ENCODE results near the gene OGFOD3.

The OGFOD3 gene

DNA sequence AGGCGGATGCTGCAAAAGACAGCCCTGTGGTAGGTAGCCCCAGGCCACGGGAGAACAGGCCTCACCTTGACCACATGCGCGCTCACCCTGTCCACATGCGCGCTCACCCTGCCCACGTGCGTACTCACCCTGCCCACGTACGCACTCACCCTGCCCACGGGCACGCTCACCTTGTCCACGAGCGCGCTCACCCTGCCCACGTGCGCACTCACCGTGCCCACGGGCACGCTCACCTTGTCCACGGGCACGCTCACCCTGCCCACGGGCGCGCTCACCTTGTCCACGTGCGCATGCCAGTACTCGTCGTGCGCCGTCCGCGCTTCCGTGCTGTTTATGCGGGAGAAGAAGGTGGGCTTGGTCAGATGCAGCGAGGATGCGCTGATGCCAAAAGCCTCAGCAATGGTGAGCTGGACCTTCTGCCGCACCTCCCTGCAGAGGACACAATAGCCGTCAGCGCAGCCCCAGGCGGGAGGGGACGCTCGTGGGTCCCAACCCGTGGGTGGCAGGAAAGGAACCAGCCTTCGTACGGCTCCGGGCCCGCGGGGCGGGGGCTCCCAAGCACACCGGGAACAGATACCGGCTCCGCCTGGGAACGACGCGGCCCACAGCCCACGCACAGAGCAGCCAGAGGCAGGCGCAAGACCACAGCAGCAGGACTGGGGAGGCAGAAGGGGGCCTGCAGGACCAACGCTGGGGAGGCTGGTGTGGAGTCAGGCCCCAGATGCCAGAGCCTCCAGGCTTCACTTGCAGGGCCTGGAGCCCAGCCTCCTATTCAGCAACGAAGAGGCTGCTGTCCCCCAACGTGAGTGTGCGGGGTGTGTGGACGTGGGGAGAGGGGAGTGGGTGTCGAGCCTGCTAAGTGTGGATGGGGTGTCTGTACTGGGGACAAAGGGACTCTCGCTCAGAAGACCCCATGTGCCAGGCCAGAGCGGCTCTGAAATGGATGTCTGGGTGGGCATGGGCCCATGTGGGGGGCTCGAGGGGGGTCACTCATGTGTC is 14.4 kb downstream of the OGFOD3 start:
- no peak for DNase-seq

DNA sequence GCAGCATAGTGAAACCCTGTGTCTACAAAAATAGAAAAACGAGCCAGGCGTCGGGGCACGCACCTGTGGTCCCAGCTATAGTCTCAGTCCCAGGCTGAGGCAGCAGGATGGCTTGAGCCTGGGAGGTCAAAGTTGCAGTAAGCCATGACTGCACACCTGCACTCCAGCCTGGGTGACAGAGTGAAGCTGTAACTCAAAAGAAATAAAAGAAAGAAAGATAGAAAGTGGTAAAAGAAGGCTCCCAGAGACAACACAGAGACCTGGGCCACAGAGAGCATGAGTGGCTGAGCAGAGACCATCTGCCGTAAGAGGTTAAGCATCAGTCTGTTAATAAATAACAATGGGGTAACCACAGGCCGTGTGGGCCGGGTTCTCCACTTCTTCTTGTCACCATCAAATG is 15.5 kb downstream of the OGFOD3 start:
- no peak for DNase-seq

DNA sequence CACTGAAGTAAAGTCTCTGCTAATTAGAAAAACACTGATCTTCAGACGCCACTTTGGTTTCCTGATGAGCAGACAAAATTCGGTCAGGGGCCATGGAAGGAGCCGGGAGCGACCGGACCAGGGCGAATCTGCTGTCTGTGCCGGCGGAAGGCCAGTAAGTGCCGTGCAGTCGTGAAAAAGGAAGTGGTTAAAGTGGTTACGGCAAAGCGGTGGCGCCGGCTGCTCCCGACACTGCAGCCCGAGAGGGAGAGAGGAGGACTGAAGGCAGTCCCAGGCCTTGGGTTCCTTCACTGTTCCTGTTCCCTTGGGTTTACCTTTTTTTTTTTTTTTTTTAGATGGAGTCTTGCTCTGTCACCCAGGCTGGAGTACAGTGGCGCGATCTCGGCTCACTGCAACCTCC is 17.6 kb downstream of the OGFOD3 start:
- peak; percentile 67 for DNase-seq

DNA sequence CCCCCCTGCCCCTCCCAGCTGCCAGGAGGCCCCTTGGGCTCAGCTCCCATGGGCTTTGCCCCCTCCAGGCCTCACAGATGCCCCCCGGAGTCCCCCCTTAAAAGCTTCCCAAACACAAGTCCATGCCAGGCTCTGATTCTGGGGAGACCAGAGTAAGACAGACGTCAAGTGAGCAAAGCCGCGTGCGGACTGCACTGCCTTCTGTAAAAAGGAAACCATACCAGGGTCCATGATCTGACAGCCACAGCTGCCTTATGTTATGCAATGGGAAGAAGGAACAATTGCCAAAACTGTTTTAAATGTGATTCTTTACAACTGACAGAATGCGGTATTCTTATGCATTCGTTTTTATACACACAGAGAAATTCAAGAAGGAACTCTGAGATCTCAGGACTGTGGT is 18.2 kb downstream of the OGFOD3 start:
- no peak for DNase-seq

DNA sequence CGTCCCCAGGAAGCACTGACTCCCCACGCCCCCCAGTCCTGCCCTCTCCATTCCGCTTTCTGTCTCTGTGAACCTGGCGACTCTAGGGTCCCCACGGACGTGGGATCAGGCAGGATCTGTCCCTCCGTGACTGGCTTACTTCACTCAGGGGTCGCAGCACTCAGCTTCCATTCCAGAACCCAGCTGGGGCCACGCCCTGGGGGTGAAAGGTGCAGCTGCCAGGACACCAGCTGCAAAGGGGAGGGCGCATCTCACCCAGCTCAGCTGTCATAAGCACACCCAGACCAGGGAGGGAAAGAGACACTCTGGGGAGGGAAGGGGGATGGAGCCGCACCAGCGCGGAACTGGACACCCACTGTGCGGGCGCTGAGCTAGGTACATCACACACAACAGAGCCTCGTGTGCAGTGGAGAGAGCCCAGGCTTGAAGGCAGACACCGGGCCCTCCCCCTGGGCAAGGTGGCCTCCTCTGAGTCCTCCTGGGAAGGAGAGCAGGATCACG is 18.7 kb downstream of the OGFOD3 start:
- no peak for DNase-seq

DNA sequence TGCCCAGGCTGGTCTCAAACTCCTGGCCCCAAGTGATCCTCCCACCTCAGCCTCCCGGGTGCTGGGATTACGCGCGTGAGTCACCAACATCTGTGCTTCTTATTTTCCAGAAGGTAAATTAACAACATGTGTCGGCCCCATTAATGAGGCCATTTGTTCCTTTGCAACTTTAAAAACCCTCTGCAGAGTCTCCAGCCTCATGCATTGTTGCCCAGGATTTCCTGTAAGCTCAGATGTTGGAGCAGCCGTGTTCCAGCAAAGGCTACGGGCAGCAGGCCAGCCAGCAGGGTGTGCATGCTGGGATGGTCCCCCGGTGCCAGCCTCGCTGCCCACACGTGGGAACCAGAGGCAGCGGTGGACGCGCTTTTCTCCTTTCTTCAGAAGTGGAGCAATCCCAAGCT is 19.3 kb downstream of the OGFOD3 start:
- no peak for DNase-seq

DNA sequence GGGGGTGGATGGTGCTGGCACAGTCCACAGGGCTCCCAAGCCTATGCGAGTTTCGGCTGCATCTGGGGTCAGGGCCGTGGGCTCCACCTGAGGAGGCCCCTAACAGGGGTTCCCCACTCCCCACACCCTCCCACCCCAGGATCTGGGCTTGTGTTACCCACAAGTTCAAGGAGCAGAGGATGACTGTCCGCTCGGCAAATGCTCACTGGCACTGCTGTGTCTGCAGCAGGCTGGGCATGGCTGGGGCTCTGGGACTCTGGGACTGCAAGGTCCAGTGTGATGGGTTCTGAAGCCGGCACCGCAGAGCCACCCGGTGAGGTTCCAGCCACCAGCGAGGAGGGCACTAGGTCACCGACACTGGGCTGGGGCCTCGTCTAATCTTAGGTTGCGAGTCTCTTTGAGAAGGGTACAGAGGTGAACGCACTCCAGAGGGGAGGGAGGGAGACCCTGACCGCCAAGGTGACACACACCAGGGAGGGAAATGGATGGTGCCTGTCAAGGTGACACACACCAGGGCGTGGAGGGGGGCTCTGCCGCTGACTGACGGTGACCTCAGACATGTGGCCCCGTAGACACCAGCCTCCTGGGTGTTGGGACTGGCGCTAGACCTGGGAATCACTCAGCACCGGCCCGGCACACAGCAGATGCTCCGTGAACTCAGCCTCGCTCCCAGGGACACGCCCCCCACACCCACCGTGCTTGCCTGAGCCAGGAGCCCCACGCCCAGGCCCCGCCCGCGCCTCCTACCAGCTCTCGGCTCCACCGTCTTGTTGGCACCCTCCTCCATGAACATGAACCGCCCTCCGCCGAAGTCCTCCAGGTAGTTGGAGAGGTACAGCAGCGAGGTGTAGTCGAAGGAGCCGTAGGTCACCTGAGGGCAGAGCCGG is 20.7 kb downstream of the OGFOD3 start:
- no peak for DNase-seq

DNA sequence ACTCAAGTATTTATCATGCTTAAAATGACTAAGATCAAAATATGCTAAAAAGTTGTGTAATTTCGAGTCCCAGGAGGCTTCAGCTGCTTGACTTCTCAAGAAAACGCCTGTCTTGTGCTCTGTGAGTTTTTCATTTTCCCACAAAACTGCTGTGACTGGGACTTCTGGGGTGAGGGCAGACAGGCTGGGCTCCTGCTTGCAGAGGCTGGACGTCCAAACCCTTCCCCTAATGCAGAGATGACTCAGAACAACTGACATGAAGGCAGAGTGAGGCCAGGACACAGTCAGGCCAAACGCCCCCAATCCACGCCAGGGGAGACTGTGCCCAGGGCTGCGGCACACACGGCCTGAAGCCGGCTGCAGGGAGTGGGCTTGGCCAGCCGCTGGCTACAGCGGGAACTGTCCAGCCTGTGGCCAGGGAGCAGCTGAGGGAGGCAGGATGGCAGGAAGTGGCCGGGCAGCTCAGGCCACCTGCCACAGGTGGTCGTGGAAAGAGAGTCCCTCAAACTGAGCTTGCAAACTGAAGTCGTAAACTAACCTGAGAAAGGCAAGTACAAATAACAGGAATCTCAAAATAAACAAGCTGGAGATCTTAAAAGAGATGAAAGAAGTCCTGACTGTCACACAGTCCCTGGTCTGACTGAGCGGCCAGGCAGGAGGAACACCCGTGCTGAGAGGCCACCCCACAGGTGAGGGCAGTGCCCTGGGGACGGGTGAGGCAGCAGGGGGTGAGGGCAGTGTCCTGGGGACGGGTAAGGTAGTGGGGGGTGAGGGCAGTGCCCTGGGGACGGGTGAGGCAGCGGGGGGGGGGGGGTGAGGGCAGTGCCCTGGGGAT is 21.6 kb downstream of the OGFOD3 start:
- no peak for DNase-seq

DNA sequence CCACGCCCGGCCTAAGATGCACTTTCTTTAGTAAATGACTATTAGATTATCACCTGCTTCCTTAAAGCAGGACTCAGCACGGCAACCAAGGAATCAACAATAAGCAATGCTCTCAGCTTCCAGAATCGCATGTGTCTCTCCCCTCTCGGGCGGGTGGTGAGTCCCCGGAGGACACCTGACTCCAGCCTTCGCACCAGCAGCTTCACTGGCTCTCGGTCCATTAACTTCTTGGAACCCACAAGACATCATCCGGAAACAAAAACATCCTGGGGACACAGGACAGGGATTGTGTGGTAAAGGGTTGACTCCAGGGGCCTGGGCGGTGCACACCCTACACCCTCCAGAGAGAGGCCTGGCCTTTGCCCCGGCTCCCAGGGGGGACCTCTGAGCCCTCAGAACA is 24.1 kb downstream of the OGFOD3 start:
- DNase-seq, result no peak

DNA sequence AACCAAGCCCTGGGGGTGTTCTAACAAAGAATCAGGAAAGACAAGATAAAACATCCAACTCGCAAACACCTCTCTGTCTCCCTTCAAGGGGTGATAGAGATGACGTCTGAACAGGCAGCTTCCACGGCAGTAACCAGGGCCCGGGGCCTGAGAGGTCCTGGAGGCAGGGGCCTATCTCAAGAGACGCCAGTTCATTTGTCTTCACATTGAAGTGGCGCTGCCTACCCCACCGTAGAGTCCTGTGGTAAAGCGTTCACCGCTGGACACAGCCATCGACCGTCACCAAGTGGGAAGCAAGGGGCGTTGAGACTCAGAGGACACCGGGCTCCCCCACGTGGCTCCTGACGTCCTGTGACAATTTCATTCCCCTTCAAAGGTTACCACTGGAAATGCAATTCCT is 25.4 kb downstream of the OGFOD3 start:
- DNase-seq, result no peak

DNA sequence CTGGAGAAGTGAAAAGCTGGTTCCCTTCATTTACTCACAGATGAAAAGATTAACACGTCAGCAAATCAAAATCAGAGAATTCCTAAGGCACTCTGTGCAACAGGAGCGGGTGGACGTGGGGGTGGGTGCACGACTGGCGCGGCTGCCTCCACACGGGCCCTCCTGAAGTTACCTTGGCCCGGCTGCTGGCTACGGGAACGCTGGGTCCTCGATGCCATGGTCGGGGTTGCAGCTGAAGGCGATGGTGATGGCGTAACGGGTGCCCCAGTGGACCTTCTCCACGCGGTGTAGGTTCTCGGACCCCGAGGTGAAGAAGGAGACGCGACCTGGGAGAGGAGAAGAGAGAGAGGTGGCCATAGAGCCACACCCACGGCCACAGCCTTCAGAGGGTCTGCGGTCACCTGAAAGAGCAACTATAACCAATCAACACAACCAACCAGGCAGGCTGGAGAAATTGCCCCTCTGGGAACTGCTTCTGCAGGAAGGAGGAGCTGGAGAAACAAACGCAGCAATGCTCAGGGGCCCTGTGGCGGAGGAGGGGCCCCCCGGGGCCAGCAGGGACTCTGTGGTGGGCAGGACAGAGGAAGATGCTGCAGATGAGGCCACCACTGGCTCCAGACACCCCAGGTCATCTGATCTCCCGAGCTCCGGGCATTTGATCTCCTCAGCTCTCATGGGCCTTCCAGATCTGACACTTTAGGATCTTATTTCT is 26.0 kb downstream of the OGFOD3 start:
- DNase-seq, result no peak

DNA sequence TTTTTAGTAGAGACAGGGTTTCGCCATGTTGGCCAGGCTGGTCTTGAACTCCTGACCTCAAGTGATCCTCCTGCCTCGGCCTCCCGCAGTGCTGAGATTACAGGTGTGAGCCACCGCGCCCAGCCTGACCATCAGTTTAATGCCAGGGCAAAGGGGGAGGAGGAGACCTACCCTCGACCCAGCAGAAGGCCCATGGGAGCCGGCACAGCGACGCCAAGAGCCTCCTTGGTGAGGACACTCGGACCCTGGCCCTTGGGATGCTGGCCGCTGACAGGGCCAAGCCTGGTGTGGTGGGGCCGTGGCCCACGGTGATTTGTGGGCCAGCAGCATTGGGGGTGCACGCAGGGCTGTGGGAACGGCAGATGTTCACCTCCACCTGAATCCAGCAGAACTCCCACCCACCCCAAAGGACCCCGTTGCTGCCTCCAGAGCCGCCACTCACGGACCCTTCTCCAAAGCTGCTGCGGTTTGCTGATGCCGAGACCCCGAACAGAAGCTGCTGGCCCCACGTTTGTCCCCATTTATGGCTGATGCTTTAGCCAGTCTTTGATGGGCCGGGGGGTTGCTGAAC is 26.8 kb downstream of the OGFOD3 start:
- DNase-seq, result no peak

DNA sequence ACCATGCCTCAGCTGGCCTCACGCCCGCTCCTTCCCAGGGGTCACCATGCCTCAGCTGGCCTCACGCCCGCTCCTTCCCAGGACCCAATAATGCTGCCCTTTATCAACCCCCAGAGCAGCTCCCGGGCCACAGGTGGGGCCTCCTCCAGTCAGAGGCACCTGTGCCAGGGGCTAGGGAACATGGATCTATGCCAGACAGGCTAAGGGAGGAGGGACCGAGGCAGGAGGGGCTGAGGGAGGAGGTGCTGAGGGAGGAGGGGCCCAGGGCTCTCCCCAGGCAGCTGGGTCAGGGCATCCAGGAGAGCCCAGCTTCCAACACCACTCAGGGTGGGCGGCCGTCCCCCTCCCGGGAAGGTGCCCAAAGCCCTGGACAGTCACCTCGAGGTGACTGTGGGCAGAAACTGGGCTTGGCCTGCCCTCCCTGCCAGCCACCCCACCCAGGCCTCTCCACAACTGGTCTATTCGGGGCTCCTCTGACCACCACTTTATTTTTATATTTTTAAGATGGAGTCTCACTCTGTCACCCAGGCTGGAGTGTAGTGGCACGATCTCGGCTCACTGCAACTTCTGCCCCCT is 27.4 kb downstream of the OGFOD3 start:
- DNase-seq, result no peak

DNA sequence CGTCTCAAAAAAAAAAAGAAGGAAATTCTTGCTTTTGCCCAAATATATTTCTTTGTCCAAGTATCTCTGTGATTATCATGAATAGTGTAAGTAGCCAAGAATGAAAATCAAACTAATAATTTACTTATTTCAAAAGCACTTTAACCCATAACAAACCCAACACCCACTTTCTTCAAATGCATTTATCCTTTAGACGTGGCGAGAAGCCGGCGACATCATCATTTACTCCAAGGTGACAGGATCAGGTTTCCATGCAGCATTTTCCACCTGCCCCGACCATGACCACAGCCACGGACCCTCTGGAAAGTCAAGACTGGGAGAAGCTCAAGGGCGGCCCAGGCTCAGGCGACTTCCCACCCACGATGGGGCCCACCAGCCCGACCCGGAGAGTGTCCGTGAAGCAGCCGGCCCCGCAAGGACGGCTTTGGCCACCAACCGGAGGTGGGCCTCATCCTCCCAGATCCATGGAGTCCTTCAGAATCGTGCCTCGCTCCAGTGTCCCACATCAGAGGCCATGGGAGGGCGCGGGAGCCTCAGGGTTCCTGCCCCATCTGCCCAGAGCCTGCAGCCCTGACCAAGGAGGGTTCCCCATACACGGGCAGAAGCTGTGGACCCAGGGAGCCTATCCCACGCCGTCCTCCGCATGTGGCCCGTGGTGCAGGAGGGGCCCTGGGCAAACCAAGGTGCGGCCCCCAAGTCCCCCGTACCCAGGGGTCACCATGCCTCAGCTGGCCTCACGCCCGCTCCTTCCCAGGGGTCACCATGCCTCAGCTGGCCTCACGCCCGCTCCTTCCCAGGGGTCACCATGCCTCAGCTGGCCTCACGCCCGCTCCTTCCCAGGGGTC is 28.1 kb downstream of the OGFOD3 start:
- DNase-seq, result no peak

DNA sequence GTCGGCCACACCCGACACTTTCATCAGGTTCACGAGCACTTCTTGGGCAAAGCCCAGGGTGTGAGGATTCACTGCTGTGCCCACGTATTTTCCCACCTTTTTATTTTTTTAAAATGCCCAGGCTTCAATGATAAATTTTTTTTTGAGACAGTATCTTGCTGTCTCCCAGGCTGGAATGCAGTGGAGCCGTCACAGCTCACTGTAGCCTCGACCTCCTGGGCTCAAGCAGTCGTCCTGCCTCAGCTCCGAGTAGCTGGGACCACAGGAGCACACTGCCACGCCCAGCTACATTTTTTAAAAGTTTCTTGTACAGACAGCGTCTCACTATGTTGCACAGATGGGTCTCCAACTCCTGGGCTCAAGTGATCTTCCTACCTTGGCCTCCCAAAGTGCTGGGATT is 29.0 kb downstream of the OGFOD3 start:
- DNase-seq, result no peak

DNA sequence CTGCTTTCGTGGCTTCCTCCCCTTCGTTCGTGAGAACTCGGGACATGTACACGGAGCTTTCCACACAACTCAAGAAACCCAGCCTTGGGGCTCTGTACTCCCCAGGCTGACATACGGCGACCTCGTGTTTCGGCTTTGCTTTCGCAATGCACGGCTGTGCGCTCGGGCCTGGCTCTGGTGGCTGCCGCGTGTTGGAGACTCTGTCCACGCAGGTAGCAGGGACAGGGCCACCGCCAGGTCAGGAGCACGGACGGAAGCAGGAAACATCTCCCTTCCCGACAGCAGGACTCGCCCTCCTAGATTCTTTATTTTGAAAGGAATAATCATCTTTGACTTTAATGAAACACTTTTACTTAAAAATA is 29.5 kb downstream of the OGFOD3 start:
- no peak for DNase-seq

DNA sequence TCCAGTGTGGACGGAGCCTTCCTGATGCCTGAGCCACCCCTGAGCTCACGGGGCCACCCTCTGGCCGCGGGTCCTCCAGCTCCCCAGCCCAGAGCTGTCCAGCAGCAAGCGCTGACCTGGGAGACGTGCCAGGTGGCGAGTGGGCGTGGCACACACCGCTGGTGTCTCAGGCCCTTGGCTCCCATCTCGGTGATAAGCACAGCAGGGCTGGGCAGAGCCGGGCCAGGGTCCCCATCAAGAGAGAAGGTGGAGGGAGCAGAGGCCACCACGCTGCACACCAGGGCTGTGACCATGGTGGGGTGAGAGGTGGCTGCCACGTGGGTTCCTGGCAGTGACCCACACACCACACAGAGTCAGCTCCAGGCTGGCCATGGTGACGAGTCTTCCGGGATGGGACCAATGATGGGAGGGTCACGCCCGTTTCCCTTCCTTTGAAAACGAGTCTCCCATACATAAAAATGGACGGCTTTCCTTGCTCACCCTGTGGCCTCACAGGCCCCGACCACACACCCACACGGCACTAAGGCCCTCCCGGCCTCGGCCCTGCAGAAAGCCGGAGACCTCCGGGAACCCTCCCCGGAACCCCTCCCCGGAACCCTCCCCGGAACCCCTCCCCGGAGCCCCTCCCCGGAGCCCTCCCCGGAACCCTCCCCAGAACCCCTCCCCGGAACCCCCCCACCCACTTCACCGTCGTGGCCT is 30.0 kb downstream of the OGFOD3 start:
- no peak for DNase-seq

DNA sequence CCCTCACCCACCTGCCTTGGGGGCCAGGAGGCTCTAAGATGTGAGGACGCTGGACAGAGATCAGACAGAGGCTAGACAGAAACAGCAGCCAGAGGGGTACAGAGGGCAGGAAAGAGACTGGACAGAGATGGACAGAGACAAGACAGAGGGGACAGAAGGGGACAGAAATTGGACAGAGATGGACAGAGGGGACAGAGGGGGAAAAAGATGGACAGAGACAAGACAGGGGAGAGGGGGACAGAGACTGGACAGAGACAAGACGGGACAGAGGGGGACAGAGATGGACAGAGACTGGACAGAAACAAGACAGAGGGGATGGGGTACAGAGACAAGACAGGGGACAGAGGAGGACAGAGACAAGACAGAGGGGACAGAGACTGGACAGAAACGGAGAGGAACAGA is 30.7 kb downstream of the OGFOD3 start:
- DNase-seq, result no peak

DNA sequence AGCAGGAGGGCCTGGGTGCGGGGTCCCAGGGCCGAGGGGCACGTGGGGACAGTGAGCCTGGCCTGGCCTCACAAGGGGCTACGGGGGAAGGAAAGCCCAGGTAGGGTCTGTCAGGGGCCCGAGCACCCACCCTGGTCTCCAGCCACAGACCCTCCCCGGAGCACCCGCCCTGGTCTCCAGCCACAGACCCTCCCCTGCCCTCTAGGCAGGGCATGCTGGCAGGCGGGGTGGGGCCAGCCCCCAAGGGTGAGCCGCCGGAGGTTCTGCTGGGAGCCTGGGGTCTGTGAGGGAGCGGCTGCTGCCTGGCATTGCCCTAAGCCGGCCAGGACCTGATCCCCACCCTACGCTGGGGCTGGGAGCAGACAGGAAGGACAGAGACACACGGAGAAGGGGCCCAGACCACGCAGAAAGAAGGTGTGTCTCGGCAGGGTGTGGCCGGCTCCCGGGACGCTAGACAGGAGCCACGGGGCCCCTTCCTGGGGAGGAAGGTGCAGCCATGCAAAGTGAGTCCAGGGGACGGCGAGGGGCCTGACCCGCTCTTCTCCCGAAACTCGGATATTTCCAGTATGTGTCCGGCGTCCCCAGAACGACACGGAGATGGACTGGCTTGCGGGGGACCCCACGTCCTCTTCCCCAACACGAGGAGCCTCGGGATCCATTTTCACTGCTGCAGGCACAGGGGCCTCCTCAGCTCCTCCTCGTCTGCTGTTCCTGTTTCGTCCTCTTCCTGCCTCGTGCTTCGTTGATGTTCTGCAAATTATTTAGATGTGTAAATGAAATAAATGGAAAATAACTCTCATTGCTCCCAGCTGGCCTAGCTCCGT is 31.3 kb downstream of the OGFOD3 start:
- no peak for DNase-seq

Data from activated CD4-positive, CD25-positive, alpha-beta regulatory T cell treated with anti-CD3 and anti-CD28 coated beads, Interleukin-2, amount 50 U/mL, for 72 hours (primary cell).